Skin of body (tissue), 2 donors: Measurements from ENCODE around the gene CEP112. TPM values are rescaled to one million over a fixed set of nuclear protein-coding genes. Genes with fewer than 3 reads are reported as not detected.

Experiments used
- DNase-seq: peaks from one replicate; lab custom pipeline; 2025; lab: John Stamatoyannopoulos, UW
- total RNA-seq: library from RNA; depleted of rRNA; stranded (reverse); fragments of >200 nt; gene quantifications from one replicate; pipeline ENCODE4 v1.2.3, GENCODE V29; 2014

CEP112 gene
- total RNA-seq, result 17.7 TPM

- DNase-seq, result peak; percentile 53
Measured at GRCh38 chr17:66191593-66192377, at the start of gene CEP112. Gene CEP112, minus strand, starts transcription at chr17:66192133.

- no peak for DNase-seq
Measured at GRCh38 chr17:66240630-66241029, 48.7 kb upstream of the CEP112 start.

DNA sequence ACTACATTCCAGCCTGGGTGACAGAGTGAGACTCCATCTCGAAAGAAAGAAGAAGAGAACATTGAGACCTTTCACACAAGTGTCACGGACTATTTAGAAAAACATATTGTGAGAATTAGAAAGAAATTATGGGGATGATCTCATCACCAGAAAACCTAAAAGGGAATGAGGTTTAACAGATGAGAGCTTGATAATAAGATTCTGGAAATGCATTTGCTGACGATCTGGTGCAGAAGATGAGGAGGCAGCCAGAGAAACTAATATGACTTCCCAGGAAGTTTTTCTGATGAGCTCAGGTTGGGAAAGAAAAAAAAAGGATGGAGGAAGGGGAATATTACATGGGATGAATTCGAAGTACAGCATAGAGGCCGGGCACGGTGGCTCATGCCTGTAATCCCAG lies 48.1 kb upstream of the CEP112 start:
- DNase-seq, result no peak

DNA sequence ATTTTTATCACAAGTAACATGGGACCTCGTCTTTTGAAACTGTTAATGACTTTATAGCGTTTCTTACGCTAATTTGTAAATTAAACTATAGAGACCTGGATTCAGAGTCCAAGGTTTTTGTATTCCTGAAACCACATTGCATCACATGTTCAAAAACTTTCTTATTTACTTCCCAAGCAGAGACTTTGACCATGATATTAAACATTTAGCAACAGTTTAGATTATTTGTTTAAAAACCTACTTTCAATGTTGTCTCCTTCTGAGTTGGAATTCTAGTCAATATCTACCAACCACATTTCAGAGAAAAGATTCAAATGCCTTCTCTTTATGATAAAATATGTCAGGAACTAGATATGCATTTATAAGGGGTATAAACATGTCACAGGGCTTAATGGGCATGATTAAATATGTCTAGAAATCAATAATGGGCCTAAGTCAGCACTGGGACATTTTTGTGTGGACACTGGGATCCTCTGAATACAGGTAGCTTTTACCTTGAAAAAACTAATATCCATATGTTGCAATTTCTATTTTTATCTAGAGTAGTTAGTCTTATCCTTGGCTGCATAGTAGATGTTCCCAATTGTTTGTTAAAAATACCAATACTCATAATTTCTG lies 43.6 kb upstream of the CEP112 start:
- no peak for DNase-seq

GRCh38 chr17:66234611-66235010 lies 42.7 kb upstream of the CEP112 start:
- DNase-seq, result no peak

DNA sequence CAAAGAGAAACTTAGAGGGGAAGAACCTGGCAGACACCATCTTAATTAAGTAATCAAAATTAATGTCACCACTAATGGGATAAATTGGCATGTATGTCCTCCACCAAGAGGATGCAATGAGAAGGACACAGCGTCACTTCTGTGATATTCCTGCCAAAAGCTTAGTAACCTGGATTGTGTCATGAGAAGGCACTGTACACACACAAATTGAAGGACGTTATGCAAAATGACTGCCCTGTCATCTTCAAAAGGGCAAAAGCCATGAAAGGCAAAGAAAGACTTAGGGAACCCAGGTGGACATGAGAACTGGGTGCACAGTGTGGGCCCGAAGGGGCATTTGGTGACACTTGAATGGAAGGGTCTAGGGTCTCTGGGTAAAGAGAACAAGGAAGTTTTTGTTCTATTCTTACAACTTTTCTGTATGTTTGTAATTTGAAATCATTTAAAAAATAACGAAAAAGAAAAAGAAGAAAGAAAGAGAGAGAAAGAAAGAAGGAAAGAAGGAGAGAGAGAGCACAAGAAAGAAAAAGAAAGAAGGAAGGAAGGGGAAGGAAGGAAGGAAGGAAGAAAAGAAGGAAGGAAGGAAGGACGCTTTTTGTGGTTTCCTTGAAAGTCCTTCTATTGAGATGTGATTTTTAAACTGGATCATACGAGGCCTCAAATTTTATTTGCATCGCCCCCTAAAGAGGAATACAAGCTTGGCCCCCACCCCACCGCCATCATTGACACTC lies 41.3 kb upstream of the CEP112 start:
- no peak for DNase-seq

DNA sequence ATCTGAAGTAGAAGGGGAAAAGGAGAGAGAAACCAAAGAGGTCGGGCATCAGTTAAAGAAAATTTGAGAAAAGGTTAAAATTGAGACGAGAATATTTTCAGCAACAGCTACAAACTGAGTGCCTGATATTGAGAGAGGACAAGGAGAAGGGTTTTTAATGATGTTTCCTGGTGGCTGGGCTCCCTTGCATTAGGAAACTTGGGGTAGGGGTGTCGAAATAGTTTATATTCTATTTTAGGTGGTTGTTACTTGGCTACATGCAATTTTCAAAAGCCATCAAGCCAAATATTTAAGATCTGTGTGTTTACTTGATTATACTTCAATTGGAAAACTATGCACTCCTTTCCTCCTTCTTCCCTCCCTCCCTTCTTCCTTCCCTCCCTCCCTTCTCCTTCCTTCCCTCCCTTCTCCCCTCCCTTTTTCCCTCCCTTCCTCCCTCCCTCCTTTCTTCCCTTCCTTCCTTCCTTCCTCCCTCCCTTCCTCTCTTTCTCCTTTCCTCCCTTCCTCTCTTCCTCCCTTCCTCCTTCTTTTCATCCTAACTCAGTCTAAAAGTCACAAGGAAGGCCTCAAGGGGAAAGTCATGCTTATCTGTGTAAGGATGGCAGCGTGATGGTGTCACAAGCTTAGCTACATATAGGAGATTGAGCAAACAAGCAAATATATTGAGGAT lies 39.1 kb upstream of the CEP112 start:
- DNase-seq, result no peak

GRCh38 chr17:66229783-66230538 lies 38.0 kb upstream of the CEP112 start:
- no peak for DNase-seq

GRCh38 chr17:66228887-66229782 lies 37.2 kb upstream of the CEP112 start, which contains the start of gene APOH:
Gene APOH, minus strand, starts transcription at chr17:66229415. Its CDS starts 36 bp downstream, at chr17:66229379.
- no peak for DNase-seq

DNA sequence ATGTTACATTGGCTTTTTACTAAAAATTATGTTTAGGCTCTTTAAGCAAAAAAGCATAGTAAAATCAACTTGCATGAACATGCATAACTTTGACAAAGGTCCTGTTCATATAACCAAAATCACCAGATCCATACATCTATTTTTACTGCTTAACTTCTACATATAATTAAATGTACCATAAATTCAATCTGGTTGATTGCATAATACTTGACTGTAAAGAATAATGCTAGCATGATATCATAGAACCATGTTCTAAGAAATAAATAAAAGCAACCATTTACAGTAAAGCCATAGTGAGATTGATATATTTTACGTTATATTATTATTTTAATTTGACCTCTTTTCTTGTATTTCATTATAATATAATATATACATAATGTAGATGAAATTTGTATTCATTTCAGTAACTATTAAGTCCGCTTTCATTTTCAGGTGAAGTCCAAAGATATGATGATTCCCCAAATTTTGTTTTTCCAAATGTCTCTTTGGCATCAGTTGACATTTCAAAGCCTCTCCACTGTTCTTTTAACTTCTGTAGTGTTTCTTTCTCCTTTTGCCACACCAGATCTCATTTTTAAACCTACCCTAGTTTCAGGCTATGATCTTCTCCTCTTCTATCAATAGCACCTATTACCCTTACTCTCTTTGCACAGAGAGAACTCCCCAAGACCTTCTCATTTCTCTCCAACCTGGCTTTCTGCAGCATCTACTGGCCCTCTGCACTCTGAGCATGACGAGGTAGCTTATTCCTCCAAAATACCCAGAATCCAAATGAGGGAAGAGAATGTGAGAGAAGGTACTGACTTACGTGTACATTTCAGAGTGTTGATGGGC lies 35.5 kb upstream of the CEP112 start:
- DNase-seq, result no peak

DNA sequence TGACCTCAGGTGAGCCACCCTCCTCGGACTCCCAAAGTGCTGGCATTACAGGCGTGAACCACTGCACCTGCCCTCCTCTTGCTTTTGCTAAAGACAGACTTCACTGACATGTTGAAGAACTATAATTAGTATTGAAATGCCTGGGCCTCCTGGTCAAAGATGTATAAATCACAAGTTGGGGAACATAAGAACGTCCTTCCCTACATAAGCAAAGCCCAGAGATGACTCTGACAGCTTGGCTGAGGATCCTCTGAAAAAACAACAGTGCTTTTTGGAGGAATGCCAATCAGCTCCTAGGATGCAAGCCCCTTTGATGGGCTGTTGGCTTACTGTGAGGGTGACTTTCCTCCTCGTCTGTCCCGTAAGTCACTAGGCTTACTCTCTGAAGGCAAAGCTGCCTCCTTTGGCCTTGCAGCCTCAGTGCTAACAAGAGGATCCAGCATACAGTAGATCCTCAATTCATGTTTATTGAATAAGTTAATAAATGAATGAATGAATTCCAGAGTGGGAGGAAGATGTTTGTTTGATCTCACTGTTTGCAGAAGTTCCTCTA lies 30.9 kb upstream of the CEP112 start:
- DNase-seq, result no peak

- no peak for DNase-seq
Measured at GRCh38 chr17:66221755-66222530, 30.0 kb upstream of the CEP112 start.

- no peak for DNase-seq
Measured at GRCh38 chr17:66221343-66221742, 29.4 kb upstream of the CEP112 start.

GRCh38 chr17:66220079-66220835 lies 28.3 kb upstream of the CEP112 start:
- no peak for DNase-seq

- no peak for DNase-seq
Measured at GRCh38 chr17:66215529-66215911, 23.6 kb upstream of the CEP112 start.

- no peak for DNase-seq
Measured at GRCh38 chr17:66214884-66215528, 23.1 kb upstream of the CEP112 start.
